HG03064 (cell line): Measurements from ENCODE around the gene CHMP4A.

Experiments
- ATAC-seq: cut with Tn5 transposase; IDR thresholded peaks from one replicate; pipeline ENCODE4 v1.9.1; 2021; ENCODE audit warnings: low read depth; ENCODE audit not compliant: unreplicated experiment

CHMP4A gene

GRCh38 chr14:24196071-24197055, 16.9 kb downstream of the CHMP4A start:
- ATAC-seq: peak; percentile 24

- peak; percentile 80 for ATAC-seq
Observed at GRCh38 chr14:24195186-24196070, 17.9 kb downstream of the CHMP4A start, which contains the start of gene TM9SF1. Gene TM9SF1 (minus strand): TSS chr14:24195441. CDS start chr14:24195019, 422 bp downstream.

GRCh38 chr14:24194873-24195185, 18.5 kb downstream of the CHMP4A start:
- ATAC-seq: no peak

GRCh38 chr14:24194186-24194872, 19.0 kb downstream of the CHMP4A start:
- ATAC-seq: no peak

GRCh38 chr14:24192933-24193332, 20.4 kb downstream of the CHMP4A start:
- ATAC-seq: no peak

- ATAC-seq: no peak
Observed at GRCh38 chr14:24190416-24190815, 22.9 kb downstream of the CHMP4A start.

GRCh38 chr14:24189460-24189859, 23.8 kb downstream of the CHMP4A start:
- ATAC-seq: no peak

GRCh38 chr14:24189059-24189375, 24.3 kb downstream of the CHMP4A start:
- no peak for ATAC-seq

- ATAC-seq: no peak
Observed at GRCh38 chr14:24188251-24189058, 24.8 kb downstream of the CHMP4A start, which contains the start of gene IPO4. Gene IPO4 (minus strand): TSS chr14:24188816. CDS start chr14:24188787, 29 bp downstream.

- no peak for ATAC-seq
Observed at GRCh38 chr14:24187539-24187915, 25.8 kb downstream of the CHMP4A start.

GRCh38 chr14:24186831-24187538, 26.3 kb downstream of the CHMP4A start:
- no peak for ATAC-seq

- ATAC-seq: no peak
Observed at GRCh38 chr14:24185741-24186140, 27.5 kb downstream of the CHMP4A start.

- ATAC-seq: no peak
Observed at GRCh38 chr14:24185026-24185425, 28.3 kb downstream of the CHMP4A start.

- no peak for ATAC-seq
Observed at GRCh38 chr14:24184104-24184970, 29.0 kb downstream of the CHMP4A start.

- ATAC-seq: no peak
Observed at GRCh38 chr14:24183014-24183481, 30.2 kb downstream of the CHMP4A start.

- no peak for ATAC-seq
Observed at GRCh38 chr14:24182110-24182882, 31.0 kb downstream of the CHMP4A start.

GRCh38 chr14:24181371-24182077, 31.8 kb downstream of the CHMP4A start:
- no peak for ATAC-seq
